Omental fat pad (tissue), 4 donors: ENCODE measurements around the gene PRR15. TPM values are rescaled to one million over a fixed set of nuclear protein-coding genes. Genes with fewer than 3 reads are reported as not detected.

Source experiments
- ATAC-seq: fragments of 150-250 bp; one replicate; pipeline ENCODE4 v1.9.1; 2016; ENCODE audit warnings: mild to moderate bottlenecking, moderate library complexity; ENCODE audit not compliant: low FRiP score
- DNase-seq: peaks from one replicate; pipeline ENCODE4 v3.0.0-alpha.2; 2019; ENCODE audit warnings: low spot score
- total RNA-seq, 4 donors: library from RNA; depleted of rRNA; stranded (reverse); fragments of >200 nt; gene quantifications; one replicate each; pipeline ENCODE4 v1.1.0, GENCODE V29; 2016
- TF ChIP-seq, protein P1 (sequence below), 3 donors: fragments of 450-650 bp; IDR thresholded peaks; one replicate each; pipeline ENCODE4 v1.5.1; 2016 to 2017; ENCODE audit warnings: antibody characterized with exemption in 3 of 3, mild to moderate bottlenecking in 3 of 3, moderate library complexity in 2 of 3

The PRR15 gene
- total RNA-seq, 4 donors from 2014 or later: 2.7 to 24.4 (median 5.1) TPM

GRCh38 chr7:29592866-29593265 is 29.2 kb downstream of the PRR15 start:
- no peak for ATAC-seq
- TF ChIP-seq, protein P1, sequence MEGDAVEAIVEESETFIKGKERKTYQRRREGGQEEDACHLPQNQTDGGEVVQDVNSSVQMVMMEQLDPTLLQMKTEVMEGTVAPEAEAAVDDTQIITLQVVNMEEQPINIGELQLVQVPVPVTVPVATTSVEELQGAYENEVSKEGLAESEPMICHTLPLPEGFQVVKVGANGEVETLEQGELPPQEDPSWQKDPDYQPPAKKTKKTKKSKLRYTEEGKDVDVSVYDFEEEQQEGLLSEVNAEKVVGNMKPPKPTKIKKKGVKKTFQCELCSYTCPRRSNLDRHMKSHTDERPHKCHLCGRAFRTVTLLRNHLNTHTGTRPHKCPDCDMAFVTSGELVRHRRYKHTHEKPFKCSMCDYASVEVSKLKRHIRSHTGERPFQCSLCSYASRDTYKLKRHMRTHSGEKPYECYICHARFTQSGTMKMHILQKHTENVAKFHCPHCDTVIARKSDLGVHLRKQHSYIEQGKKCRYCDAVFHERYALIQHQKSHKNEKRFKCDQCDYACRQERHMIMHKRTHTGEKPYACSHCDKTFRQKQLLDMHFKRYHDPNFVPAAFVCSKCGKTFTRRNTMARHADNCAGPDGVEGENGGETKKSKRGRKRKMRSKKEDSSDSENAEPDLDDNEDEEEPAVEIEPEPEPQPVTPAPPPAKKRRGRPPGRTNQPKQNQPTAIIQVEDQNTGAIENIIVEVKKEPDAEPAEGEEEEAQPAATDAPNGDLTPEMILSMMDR (IDR thresholded peaks at IDR 0.05): no peak
- no peak for DNase-seq

- no peak for DNase-seq
- TF ChIP-seq, protein P1 (IDR thresholded peaks at IDR 0.05): no peak
- ATAC-seq: no peak
These were observed 29.8 kb downstream of the PRR15 start for GRCh38 chr7:29593459-29593858.

DNA sequence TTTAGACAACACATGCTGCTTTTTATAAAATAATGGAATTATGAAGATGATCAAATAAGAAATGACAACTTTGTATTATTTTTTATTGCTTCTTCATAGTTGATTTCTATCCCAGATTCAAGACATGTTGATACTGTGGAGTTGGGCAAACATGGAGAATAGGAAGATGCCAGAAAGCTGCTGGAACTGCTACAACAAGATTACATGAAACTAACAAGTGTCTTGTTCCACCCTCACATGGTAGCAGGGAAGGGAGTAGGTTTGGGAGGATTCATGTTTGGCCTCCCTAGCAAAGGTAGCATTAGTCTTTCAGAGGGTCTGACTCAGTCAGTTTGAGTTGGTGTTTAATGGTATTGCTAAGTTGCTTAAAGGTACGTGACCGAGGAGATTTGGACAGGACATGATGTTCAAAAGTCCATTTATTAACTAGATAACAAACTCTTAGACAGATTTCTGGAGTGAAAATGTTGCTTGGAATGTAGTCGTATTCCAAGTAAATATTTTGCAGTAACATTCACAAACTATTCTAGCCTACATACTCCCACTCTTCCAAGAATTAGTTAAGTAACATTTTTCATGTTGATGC is 33.1 kb downstream of the PRR15 start:
- peak; percentile 94 for ATAC-seq
- TF ChIP-seq, protein P1 (IDR thresholded peaks at IDR 0.05): no peak
- DNase-seq: no peak

GRCh38 chr7:29597266-29597665 is 33.6 kb downstream of the PRR15 start:
- TF ChIP-seq, protein P1 (IDR thresholded peaks at IDR 0.05): no peak
- DNase-seq (no peak), ATAC-seq (no peak)

DNA sequence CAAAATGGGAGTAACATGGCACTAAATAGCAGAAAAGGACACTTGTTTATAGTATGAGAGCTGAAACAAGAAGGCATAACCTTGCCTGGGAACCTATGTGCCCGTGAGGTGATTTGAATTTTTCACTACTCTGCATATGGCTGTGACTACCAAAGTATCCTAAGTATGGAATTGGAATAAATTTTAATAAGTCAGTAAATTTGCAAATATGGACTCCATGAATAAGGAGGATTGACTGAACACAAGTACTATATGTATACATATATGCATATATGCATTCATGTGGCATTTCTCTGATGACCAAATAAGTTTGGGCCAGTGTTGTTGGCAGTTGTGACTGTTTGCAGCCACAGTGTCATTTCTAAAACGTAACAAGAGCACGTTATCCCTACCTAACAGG is 34.5 kb downstream of the PRR15 start:
- TF ChIP-seq, protein P1 (IDR thresholded peaks at IDR 0.05): no peak
- DNase-seq (no peak), ATAC-seq (no peak)

DNA sequence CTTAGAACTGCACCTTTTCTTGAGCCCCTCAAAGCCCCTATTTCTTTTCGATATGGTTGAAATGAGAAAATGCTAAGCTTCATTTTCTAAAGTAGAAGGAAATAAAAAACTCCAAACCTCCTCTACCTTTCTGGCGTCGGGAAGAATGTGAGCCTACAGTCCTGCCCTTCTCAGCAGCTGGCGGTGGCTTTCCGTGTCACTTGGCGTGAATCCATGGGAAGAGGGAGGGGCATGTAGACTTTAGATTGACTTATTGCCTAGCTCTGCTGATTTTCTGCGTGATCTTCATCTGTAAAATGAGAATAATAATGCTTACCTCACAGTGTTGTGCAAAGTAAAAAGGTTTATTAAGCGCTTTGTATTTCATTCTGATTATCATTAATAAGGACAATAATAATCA is 35.0 kb downstream of the PRR15 start:
- no peak for ATAC-seq
- TF ChIP-seq, protein P1 (IDR thresholded peaks at IDR 0.05): no peak
- DNase-seq: no peak

DNA sequence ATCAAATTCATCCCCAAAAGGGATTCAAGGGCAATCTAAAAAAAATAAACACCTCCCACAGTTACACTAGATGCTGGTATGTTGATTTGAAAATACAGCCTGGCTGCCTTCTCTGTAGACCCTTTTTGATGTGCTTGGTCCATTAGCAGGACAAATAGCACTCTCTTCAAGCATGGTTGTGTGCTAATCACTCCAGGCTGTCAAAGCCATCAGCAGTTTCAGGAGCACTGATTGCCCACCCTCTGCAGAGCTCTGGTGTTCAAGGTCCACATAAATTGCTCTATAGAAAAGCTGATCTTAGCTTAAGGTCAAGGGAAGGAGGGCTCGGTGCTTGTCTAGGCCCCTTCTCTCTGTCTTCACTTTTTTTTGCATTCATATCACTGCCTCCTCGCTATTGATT is 35.4 kb downstream of the PRR15 start:
- ATAC-seq (no peak), DNase-seq (no peak)
- TF ChIP-seq, protein P1 (IDR thresholded peaks at IDR 0.05): no peak
